ENCODE measurements around the gene CD70. TPM values are rescaled to one million over a fixed set of nuclear protein-coding genes. Genes with fewer than 3 reads are reported as not detected.
"Not testable (repeated sequence)": the region's sequence is repeated elsewhere in the genome, so short reads cannot be mapped to it uniquely, and the experiment has no call there.

CD70 gene
- total RNA-seq, 6 experiments from 2014 or later: not detected

GRCh38 chr19:6551091-6551490 lies 39.9 kb downstream of the CD70 start:
- WGBS (ENCODE audit: insufficient coverage, low coverage, low lambda C conversion rate, missing lambda C conversion rate): no CpG with 5 or more reads among the region's 3 CpGs
- no peaks in the 10 kb centered on the region for H3K27me3 ChIP-seq
- H3K27ac ChIP-seq: no peak overlapping the region
- H3K4me1 ChIP-seq: no peaks in the 10 kb centered on the region
- intact Hi-C loops (cut with DNase I): no loop called here
- H3K4me3 ChIP-seq: no peak overlapping the region
- no peak for DNase-seq
- no peak for ATAC-seq
- TF ChIP-seq CTCF (IDR thresholded peaks at IDR 0.05): no peak
- no peak for TF ChIP-seq POLR2A (IDR thresholded peaks at IDR 0.05)
- no peaks in the 10 kb centered on the region for H3K36me3 ChIP-seq
- no peaks in the 10 kb centered on the region for H3K9me3 ChIP-seq

- DNase-seq; H3K9me3 ChIP-seq; H3K4me1 ChIP-seq; ATAC-seq; H3K36me3 ChIP-seq; H3K4me3 ChIP-seq; H3K27ac ChIP-seq; H3K27me3 ChIP-seq; intact Hi-C loops (cut with DNase I): not testable (repeated sequence)
- 65% methylated on average over 6 of the region's 6 CpGs for WGBS (ENCODE audit: insufficient coverage, low coverage, low lambda C conversion rate, missing lambda C conversion rate)
These were observed 40.3 kb downstream of the CD70 start for GRCh38 chr19:6550679-6551078.

GRCh38 chr19:6543866-6544347 lies 47.0 kb downstream of the CD70 start:
- no peak for ATAC-seq
- no peaks in the 10 kb centered on the region for H3K9me3 ChIP-seq
- 66% methylated on average over 10 of the region's 11 CpGs for WGBS (ENCODE audit: insufficient coverage, low coverage, low lambda C conversion rate, missing lambda C conversion rate)

GRCh38 chr19:6540918-6541689 lies 49.8 kb downstream of the CD70 start:
- intact Hi-C loops (cut with DNase I): no loop called here
- H3K27me3 ChIP-seq: no peaks in the 10 kb centered on the region
- no peak overlapping the region for H3K4me3 ChIP-seq
- H3K9me3 ChIP-seq: no peaks in the 10 kb centered on the region
- no peaks in the 10 kb centered on the region for H3K4me1 ChIP-seq
- no peaks in the 10 kb centered on the region for H3K36me3 ChIP-seq
- no peak overlapping the region for H3K27ac ChIP-seq
- ATAC-seq (no peak), DNase-seq (peak in 1 of 3 donors; percentile 2)
- 57% methylated on average over 11 of the region's 13 CpGs for WGBS (ENCODE audit: insufficient coverage, low coverage, low lambda C conversion rate, missing lambda C conversion rate)
- no peak for TF ChIP-seq POLR2A (IDR thresholded peaks at IDR 0.05)
- no peak for TF ChIP-seq CTCF (IDR thresholded peaks at IDR 0.05)

More at GRCh38 chr19:6543866-6544347, 47.0 kb downstream of the CD70 start:
- Histone ChIP-seq H3K27ac (no peak overlapping the region), H3K27me3 (no peaks in the 10 kb centered on the region), H3K36me3 (no peaks in the 10 kb centered on the region), H3K4me1 (no peaks in the 10 kb centered on the region), H3K4me3 (no peak overlapping the region)
- DNase-seq: no peak
- intact Hi-C loops (cut with DNase I): no loop called here
- TF ChIP-seq CTCF (IDR thresholded peaks at IDR 0.05) (no peak), POLR2A (IDR thresholded peaks at IDR 0.05) (no peak)

- no peak overlapping the region for H3K27ac ChIP-seq
- no peaks in the 10 kb centered on the region for H3K36me3 ChIP-seq
- no peak overlapping the region for H3K4me3 ChIP-seq
- DNase-seq (no peak), ATAC-seq (no peak)
- H3K9me3 ChIP-seq: no peaks in the 10 kb centered on the region
- no peaks in the 10 kb centered on the region for H3K4me1 ChIP-seq
- H3K27me3 ChIP-seq: no peaks in the 10 kb centered on the region
- intact Hi-C loops (cut with DNase I): loop anchor here in 1 of 2 donors (10.0 kb wide), 1 partner anchor 75 kb away; no protein-coding TSS in a partner anchor
- TF ChIP-seq CTCF (IDR thresholded peaks at IDR 0.05) (no peak), POLR2A (IDR thresholded peaks at IDR 0.05) (no peak)
- WGBS (ENCODE audit: insufficient coverage, low coverage, low lambda C conversion rate, missing lambda C conversion rate): 76% methylated on average over 4 of the region's 6 CpGs
These were observed 51.4 kb downstream of the CD70 start for GRCh38 chr19:6539514-6539913.
